ENCODE data around the gene HCK.

HCK gene

GRCh38 chr20:32057656-32058184 is 5.7 kb downstream of the HCK start:
- DNase-seq (ENCODE audit: low read depth, low spot score), result no peak

GRCh38 chr20:32059189-32059588 is 7.1 kb downstream of the HCK start:
- no peak for DNase-seq (ENCODE audit: low read depth, low spot score)

GRCh38 chr20:32062776-32063170 is 10.7 kb downstream of the HCK start:
- no peak for DNase-seq (ENCODE audit: low read depth, low spot score)

GRCh38 chr20:32063695-32064094 is 11.7 kb downstream of the HCK start:
- no peak for DNase-seq (ENCODE audit: low read depth, low spot score)

GRCh38 chr20:32064667-32065066 is 12.6 kb downstream of the HCK start:
- no peak for DNase-seq (ENCODE audit: low read depth, low spot score)

GRCh38 chr20:32067234-32067821 is 15.3 kb downstream of the HCK start:
- DNase-seq (ENCODE audit: low read depth, low spot score), result no peak

GRCh38 chr20:32068174-32068573 is 16.1 kb downstream of the HCK start:
- DNase-seq (ENCODE audit: low read depth, low spot score), result no peak

GRCh38 chr20:32069711-32070110 is 17.7 kb downstream of the HCK start:
- DNase-seq (ENCODE audit: low read depth, low spot score), result no peak

- no peak for DNase-seq (ENCODE audit: low read depth, low spot score)
These were observed 18.2 kb downstream of the HCK start for GRCh38 chr20:32070282-32070681.

- DNase-seq (ENCODE audit: low read depth, low spot score), result no peak
These were observed 18.7 kb downstream of the HCK start for GRCh38 chr20:32070690-32071213.

GRCh38 chr20:32071395-32072167 is 19.5 kb downstream of the HCK start:
- no peak for DNase-seq (ENCODE audit: low read depth, low spot score)

GRCh38 chr20:32072168-32072750 is 20.2 kb downstream of the HCK start:
- DNase-seq (ENCODE audit: low read depth, low spot score), result no peak

- DNase-seq (ENCODE audit: low read depth, low spot score), result no peak
These were observed 23.5 kb downstream of the HCK start for GRCh38 chr20:32075534-32075933.

GRCh38 chr20:32077190-32077589 is 25.1 kb downstream of the HCK start:
- no peak for DNase-seq (ENCODE audit: low read depth, low spot score)

GRCh38 chr20:32078322-32078721 is 26.3 kb downstream of the HCK start:
- no peak for DNase-seq (ENCODE audit: low read depth, low spot score)

GRCh38 chr20:32078791-32079190 is 26.7 kb downstream of the HCK start:
- no peak for DNase-seq (ENCODE audit: low read depth, low spot score)

GRCh38 chr20:32079655-32080109 is 27.6 kb downstream of the HCK start:
- no peak for DNase-seq (ENCODE audit: low read depth, low spot score)

GRCh38 chr20:32080783-32081182 is 28.7 kb downstream of the HCK start:
- DNase-seq (ENCODE audit: low read depth, low spot score), result no peak

- DNase-seq (ENCODE audit: low read depth, low spot score), result no peak
These were observed 31.4 kb downstream of the HCK start for GRCh38 chr20:32083469-32083868.

- no peak for DNase-seq (ENCODE audit: low read depth, low spot score)
These were observed 35.0 kb downstream of the HCK start for GRCh38 chr20:32087070-32087469.

GRCh38 chr20:32088759-32089158 is 36.7 kb downstream of the HCK start:
- no peak for DNase-seq (ENCODE audit: low read depth, low spot score)

- no peak for DNase-seq (ENCODE audit: low read depth, low spot score)
These were observed 37.8 kb downstream of the HCK start for GRCh38 chr20:32089637-32090362.
